Measurements from ENCODE around the gene GRAMD2B. TPM values are rescaled to one million over a fixed set of nuclear protein-coding genes. Genes with fewer than 3 reads are reported as not detected.

Gene GRAMD2B
- total RNA-seq, 1 donor from 2014 or later, result 29.1 TPM

DNA sequence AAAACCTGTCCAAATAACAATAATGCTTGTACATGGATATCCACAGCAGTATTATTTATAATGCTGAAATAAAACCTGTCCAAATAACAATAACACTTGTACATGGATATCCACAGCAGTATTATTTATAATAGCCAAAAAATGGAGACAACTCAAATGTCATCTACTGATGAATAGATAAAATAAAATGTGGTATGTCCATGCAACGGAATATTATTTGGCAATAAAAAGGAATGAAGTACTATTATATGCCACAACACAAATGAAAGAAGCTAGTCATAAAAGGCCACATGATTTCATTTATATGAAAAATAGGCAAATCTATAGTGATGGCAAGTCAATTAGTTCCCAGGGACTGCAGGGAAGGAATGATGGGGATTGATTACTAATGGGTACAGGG is 31.8 kb upstream of the GRAMD2B start:
- Histone ChIP-seq H3K4me2 (ENCODE audit: low read length) (no peak overlapping the region), H4K20me1 (ENCODE audit: insufficient read depth, low read length) (no peaks in the 10 kb centered on the region), H3K79me2 (ENCODE audit: insufficient read depth, low read length) (no peaks in the 10 kb centered on the region), H3K9ac (ENCODE audit: low read length) (no peak overlapping the region), H3K27me3 (ENCODE audit: insufficient read depth, low read length) (no peaks in the 10 kb centered on the region), H3K9me3 (ENCODE audit: insufficient read depth, low read depth, low read length) (no peaks in the 10 kb centered on the region), H2AFZ (ENCODE audit: low read depth, low read length) (no peak overlapping the region), H3K27ac (ENCODE audit: low read depth, low read length) (no peak overlapping the region), H3K4me1 (ENCODE audit: insufficient read depth, low read length) (no peaks in the 10 kb centered on the region), H3K36me3 (ENCODE audit: insufficient read depth, low read length) (no peaks in the 10 kb centered on the region), H3K4me3 (ENCODE audit: insufficient read depth, low read depth, low read length) (no peak overlapping the region)
- Mint-ChIP-seq H3K36me3 (ENCODE audit: low read depth, unreplicated experiment) (no peaks in the 10 kb centered on the region), H3K4me1 (ENCODE audit: low read depth, unreplicated experiment) (peaks cover 15% of the 10 kb centered on the region), H3K27me3 (ENCODE audit: low read depth, unreplicated experiment) (no peaks in the 10 kb centered on the region), H3K9me3 (ENCODE audit: unreplicated experiment) (no peaks in the 10 kb centered on the region), H3K4me3 (ENCODE audit: unreplicated experiment) (no peak overlapping the region), H3K27ac (ENCODE audit: unreplicated experiment) (no peak overlapping the region)
- TF ChIP-seq, protein P1, sequence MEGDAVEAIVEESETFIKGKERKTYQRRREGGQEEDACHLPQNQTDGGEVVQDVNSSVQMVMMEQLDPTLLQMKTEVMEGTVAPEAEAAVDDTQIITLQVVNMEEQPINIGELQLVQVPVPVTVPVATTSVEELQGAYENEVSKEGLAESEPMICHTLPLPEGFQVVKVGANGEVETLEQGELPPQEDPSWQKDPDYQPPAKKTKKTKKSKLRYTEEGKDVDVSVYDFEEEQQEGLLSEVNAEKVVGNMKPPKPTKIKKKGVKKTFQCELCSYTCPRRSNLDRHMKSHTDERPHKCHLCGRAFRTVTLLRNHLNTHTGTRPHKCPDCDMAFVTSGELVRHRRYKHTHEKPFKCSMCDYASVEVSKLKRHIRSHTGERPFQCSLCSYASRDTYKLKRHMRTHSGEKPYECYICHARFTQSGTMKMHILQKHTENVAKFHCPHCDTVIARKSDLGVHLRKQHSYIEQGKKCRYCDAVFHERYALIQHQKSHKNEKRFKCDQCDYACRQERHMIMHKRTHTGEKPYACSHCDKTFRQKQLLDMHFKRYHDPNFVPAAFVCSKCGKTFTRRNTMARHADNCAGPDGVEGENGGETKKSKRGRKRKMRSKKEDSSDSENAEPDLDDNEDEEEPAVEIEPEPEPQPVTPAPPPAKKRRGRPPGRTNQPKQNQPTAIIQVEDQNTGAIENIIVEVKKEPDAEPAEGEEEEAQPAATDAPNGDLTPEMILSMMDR (IDR thresholded peaks at IDR 0.05; ENCODE audit: insufficient read depth, low read depth, low read length), result no peak
- no peak for TF ChIP-seq EZH2 (IDR thresholded peaks at IDR 0.05; ENCODE audit: insufficient read depth, low read length)
- FAIRE-seq (no peak), DNase-seq (ENCODE audit: low read depth) (no peak)

DNA sequence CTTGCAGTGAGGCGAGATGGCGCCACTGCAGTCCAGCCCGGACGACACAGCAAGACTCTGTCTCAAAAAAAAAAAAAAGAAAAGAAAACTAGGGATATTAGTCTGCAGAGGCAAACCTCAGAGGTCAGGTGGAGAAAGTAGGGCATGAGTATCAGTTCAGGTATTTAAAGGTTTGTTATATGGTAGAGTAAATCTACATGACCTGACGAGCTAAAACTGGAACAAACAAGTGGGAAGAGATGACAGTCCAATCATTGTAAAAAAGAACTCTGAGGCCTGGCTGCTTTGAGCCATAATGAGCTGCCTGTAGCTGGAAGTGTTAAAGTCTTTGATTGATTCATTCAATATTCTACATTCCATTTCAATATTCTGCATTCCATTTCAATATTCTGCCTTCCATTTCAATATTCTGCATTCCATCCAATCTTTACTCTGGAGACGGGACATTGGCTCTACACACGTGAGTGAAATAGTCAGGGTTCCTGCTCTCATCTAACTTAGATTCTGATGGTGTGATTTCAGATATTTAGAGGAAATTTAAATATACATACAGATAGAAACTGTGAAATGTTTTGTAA is 28.9 kb upstream of the GRAMD2B start:
- TF ChIP-seq EZH2 (IDR thresholded peaks at IDR 0.05; ENCODE audit: insufficient read depth, low read length), result no peak
- TF ChIP-seq, protein P1 (IDR thresholded peaks at IDR 0.05; ENCODE audit: insufficient read depth, low read depth, low read length), result no peak
- no peaks in the 10 kb centered on the region for H3K79me2 ChIP-seq (ENCODE audit: insufficient read depth, low read length)
- H2AFZ ChIP-seq (ENCODE audit: low read depth, low read length), result no peak overlapping the region
- Mint-ChIP-seq H3K27me3 (ENCODE audit: low read depth, unreplicated experiment) (no peaks in the 10 kb centered on the region), H3K27ac (ENCODE audit: unreplicated experiment) (no peak overlapping the region), H3K4me1 (ENCODE audit: low read depth, unreplicated experiment) (peaks cover 21% of the 10 kb centered on the region), H3K4me3 (ENCODE audit: unreplicated experiment) (no peak overlapping the region), H3K9me3 (ENCODE audit: unreplicated experiment) (peaks cover 8% of the 10 kb centered on the region), H3K36me3 (ENCODE audit: low read depth, unreplicated experiment) (no peaks in the 10 kb centered on the region)
- H3K9ac ChIP-seq (ENCODE audit: low read length), result no peak overlapping the region
- no peak for FAIRE-seq
- H3K9me3 ChIP-seq (ENCODE audit: insufficient read depth, low read depth, low read length), result no peaks in the 10 kb centered on the region
- no peaks in the 10 kb centered on the region for H3K27me3 ChIP-seq (ENCODE audit: insufficient read depth, low read length)
- H3K4me2 ChIP-seq (ENCODE audit: low read length), result no peak overlapping the region
- no peaks in the 10 kb centered on the region for H4K20me1 ChIP-seq (ENCODE audit: insufficient read depth, low read length)
- no peak overlapping the region for H3K27ac ChIP-seq (ENCODE audit: low read depth, low read length)
- no peak overlapping the region for H3K4me3 ChIP-seq (ENCODE audit: insufficient read depth, low read depth, low read length)
- H3K36me3 ChIP-seq (ENCODE audit: insufficient read depth, low read length), result no peaks in the 10 kb centered on the region
- DNase-seq (ENCODE audit: low read depth), result no peak
- no peaks in the 10 kb centered on the region for H3K4me1 ChIP-seq (ENCODE audit: insufficient read depth, low read length)

DNA sequence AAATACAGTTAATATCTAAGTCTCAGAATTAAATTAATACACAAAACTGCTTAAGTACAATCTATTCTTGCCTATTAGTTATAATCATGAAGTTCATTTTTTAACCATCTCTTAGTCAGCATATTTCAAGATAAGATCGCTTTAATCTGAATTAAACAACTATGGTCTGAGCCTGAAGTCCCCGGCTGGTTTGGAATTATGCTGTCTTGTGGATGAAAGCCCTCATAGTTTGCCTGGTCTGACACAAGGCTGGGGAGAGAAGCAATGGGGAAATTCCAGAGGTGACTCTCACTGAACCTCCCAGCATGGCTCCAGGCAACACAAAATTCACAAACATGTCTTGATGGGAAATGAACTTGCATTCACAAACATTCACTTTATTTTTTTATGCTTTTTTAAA is 28.0 kb upstream of the GRAMD2B start:
- Mint-ChIP-seq H3K9me3 (ENCODE audit: unreplicated experiment) (peaks cover 15% of the 10 kb centered on the region), H3K27ac (ENCODE audit: unreplicated experiment) (peak overlapping the region; percentile 76), H3K4me1 (ENCODE audit: low read depth, unreplicated experiment) (peaks cover 21% of the 10 kb centered on the region), H3K4me3 (ENCODE audit: unreplicated experiment) (peak overlapping the region; percentile 34), H3K27me3 (ENCODE audit: low read depth, unreplicated experiment) (no peaks in the 10 kb centered on the region), H3K36me3 (ENCODE audit: low read depth, unreplicated experiment) (no peaks in the 10 kb centered on the region)
- no peaks in the 10 kb centered on the region for H3K27me3 ChIP-seq (ENCODE audit: insufficient read depth, low read length)
- no peak overlapping the region for H3K9ac ChIP-seq (ENCODE audit: low read length)
- no peaks in the 10 kb centered on the region for H3K79me2 ChIP-seq (ENCODE audit: insufficient read depth, low read length)
- no peak for TF ChIP-seq EZH2 (IDR thresholded peaks at IDR 0.05; ENCODE audit: insufficient read depth, low read length)
- TF ChIP-seq, protein P1 (IDR thresholded peaks at IDR 0.05; ENCODE audit: insufficient read depth, low read depth, low read length), result no peak
- H4K20me1 ChIP-seq (ENCODE audit: insufficient read depth, low read length), result no peaks in the 10 kb centered on the region
- DNase-seq (ENCODE audit: low read depth), result peak; percentile 50
- no peaks in the 10 kb centered on the region for H3K9me3 ChIP-seq (ENCODE audit: insufficient read depth, low read depth, low read length)
- no peak overlapping the region for H3K4me2 ChIP-seq (ENCODE audit: low read length)
- H3K4me1 ChIP-seq (ENCODE audit: insufficient read depth, low read length), result no peaks in the 10 kb centered on the region
- no peaks in the 10 kb centered on the region for H3K36me3 ChIP-seq (ENCODE audit: insufficient read depth, low read length)
- no peak overlapping the region for H3K27ac ChIP-seq (ENCODE audit: low read depth, low read length)
- H3K4me3 ChIP-seq (ENCODE audit: insufficient read depth, low read depth, low read length), result no peak overlapping the region
- H2AFZ ChIP-seq (ENCODE audit: low read depth, low read length), result peak overlapping the region; percentile 57
- FAIRE-seq, result peak; percentile 43
